GM12873 (cell line): Measurements from ENCODE around the gene CNN2.

Experiments
- TF ChIP-seq, protein P1 (sequence below): IDR thresholded peaks from 2 replicates; pipeline ENCODE4 v1.5.1; 2012; ENCODE audit warnings: low read depth, mild to moderate bottlenecking, moderate library complexity, low read length, control low read depth; ENCODE audit not compliant: insufficient read depth; ENCODE audit errors: missing control alignments

The CNN2 gene

DNA sequence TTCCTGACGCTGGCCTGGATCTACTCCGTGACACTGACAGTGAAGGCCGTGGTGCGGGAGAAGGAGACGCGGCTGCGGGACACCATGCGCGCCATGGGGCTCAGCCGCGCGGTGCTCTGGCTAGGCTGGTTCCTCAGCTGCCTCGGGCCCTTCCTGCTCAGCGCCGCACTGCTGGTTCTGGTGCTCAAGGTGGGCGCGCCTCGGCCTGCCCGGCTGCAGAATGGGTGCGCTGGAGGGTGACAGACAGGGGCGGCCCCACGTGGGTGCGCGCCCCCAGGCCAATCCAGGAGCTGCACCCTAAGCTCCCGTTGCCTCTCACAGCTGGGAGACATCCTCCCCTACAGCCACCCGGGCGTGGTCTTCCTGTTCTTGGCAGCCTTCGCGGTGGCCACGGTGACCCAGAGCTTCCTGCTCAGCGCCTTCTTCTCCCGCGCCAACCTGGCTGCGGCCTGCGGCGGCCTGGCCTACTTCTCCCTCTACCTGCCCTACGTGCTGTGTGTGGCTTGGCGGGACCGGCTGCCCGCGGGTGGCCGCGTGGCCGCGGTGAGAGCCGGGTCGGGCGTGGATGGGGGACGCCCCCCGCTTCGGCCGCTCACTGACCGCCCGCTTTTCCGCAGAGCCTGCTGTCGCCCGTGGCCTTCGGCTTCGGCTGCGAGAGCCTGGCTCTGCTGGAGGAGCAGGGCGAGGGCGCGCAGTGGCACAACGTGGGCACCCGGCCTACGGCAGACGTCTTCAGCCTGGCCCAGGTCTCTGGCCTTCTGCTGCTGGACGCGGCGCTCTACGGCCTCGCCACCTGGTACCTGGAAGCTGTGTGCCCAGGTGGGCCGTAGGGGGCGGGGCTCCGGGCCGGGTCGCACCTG, 20.7 kb downstream of the CNN2 start:
- TF ChIP-seq, protein P1, sequence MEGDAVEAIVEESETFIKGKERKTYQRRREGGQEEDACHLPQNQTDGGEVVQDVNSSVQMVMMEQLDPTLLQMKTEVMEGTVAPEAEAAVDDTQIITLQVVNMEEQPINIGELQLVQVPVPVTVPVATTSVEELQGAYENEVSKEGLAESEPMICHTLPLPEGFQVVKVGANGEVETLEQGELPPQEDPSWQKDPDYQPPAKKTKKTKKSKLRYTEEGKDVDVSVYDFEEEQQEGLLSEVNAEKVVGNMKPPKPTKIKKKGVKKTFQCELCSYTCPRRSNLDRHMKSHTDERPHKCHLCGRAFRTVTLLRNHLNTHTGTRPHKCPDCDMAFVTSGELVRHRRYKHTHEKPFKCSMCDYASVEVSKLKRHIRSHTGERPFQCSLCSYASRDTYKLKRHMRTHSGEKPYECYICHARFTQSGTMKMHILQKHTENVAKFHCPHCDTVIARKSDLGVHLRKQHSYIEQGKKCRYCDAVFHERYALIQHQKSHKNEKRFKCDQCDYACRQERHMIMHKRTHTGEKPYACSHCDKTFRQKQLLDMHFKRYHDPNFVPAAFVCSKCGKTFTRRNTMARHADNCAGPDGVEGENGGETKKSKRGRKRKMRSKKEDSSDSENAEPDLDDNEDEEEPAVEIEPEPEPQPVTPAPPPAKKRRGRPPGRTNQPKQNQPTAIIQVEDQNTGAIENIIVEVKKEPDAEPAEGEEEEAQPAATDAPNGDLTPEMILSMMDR: no peak

DNA sequence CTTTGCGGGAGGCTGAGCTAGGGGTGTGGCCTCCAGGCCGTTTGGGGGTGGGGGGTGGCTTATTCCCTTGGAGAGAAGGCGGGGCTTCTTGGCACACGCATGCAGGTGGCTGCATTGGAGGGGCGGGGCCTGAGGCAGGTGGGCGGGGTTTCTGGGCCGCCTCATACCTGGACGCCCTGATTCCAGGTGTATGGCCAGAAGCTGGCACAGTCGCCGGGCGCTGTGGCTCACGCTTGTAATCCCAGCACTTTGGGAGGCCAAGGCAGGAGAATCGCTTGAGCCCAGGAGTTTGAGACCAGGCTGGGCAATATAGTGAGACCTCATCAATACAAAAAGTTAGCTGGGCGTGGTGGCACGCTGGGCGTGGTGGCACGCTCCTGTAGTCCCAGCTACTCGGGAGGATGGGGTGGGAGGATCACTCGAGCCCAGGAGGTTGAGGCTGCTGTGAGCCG, 21.3 kb downstream of the CNN2 start:
- TF ChIP-seq, protein P1: no peak

DNA sequence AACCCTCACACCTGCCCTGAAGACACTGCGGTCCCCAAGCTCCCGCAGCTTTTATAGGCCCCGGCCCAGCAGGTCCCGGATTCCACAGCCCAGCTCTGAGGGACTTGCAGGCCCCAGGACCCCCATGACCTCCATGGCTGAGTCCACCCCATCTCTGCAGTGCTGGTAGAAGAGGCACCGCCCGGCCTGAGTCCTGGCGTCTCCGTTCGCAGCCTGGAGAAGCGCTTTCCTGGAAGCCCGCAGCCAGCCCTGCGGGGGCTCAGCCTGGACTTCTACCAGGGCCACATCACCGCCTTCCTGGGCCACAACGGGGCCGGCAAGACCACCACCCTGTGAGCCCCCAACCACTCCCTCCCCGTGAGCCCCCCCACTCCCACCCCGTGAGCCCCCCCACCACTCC, 22.7 kb downstream of the CNN2 start:
- TF ChIP-seq, protein P1: no peak

DNA sequence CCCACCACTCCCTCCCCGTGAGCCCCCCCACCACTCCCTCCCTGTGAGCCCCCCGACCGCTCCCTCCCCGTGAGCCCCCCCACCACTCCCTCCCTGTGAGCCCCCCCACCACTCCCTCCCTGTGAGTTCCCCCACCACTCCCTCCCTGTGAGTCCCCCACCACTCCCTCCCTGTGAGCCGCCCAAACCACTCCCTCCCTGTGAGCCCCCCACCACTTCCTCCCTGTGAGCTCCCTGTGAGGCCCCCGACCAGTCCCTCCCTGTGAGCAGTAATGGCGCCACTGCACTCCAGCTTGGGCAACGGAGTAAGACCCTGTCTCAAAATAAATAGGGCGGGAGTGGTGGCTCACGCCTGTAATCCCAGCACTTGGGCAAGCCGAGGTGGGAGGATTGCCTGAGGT, 23.4 kb downstream of the CNN2 start:
- TF ChIP-seq, protein P1: no peak

DNA sequence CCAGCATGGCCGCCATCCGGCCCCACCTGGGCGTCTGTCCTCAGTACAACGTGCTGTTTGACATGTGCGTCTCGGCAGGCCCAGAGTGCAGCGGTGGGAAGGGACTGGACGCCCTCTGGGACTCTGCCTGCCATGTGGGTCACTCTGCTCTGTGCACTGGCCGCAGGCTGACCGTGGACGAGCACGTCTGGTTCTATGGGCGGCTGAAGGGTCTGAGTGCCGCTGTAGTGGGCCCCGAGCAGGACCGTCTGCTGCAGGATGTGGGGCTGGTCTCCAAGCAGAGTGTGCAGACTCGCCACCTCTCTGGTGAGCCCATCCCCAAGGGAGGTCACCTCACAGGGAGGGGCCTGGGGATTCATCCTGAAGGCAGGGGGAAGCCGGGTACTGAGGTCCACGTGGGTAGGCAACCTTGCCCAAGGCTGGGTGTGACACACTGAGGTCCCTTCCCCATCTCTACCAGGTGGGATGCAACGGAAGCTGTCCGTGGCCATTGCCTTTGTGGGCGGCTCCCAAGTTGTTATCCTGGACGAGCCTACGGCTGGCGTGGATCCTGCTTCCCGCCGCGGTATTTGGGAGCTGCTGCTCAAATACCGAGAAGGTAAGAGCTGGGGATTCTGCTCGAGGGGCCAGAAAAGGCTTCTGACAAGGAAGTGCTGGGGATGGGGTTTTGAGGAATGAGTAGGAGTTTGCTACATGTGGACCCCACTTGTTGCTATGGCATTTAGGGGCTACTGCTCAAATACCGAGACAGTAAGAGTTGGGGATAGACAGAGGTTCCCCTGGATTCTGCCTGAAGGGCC, 24.8 kb downstream of the CNN2 start:
- TF ChIP-seq, protein P1: no peak

DNA sequence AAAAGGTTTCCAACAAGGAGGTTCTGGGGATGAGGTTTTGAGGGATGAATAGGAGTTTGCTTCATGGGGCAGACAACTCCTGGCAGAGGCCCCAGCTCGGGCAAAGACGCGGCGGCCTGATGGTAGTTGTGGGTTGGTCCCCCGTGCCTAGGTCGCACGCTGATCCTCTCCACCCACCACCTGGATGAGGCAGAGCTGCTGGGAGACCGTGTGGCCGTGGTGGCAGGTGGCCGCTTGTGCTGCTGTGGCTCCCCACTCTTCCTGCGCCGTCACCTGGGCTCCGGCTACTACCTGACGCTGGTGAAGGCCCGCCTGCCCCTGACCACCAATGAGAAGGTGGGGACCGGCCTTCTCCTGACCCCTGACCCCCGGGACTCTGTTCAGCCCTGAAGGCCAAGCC, 25.4 kb downstream of the CNN2 start:
- TF ChIP-seq, protein P1: no peak

DNA sequence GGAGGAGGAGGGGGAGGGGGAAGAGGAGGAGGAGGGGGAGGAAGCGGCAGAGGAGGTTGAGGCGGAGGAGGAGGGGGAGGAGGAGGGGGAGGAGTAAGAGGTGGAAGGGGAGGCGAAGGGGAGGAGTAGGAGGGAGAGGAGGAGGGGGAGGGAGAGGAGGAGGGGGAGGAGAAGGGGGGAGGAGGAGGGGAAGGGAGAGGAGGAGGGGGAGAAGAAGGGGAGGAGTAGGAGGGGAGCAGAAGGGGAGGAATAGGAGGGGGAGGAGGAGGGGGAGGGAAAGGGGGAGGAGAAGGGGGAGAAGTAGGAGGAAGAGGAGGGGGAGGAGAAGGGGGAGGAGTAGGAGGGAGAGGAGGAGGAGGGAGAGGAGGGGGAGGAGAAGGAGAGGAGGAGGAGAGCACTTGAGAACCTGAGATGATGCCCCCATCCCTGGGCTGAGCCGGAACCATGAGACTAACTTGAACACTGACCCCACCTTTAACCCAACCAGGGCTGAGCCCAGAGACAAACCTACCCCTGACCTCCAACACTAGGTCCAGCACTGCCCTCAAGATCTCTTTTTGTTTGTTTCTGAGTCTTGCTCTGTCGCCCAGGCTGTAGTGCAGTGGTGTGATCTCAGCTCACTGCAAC, 26.1 kb downstream of the CNN2 start:
- TF ChIP-seq, protein P1: no peak
